ENCODE results near the gene BTNL8.

The BTNL8 gene

DNA sequence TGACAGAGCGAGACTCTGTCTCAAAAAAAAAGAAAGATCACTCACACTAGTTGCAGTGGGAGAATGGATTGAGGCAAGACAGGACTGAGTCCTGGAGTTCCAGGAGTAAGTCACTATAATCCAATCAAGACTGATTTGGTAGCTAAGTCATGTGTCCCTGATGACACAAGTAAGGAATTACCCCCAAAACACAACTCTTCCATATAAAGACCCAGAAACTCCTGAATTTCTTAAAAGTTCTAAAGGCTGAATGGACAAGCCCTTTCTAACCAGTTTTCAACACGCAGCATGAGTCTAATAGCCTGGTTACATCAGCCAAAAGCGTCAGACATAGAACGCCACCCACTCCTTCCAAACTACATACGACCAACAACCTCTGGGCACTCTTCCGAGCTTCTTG lies 40.4 kb upstream of the BTNL8 start:
- TF ChIP-seq ZFX (IDR thresholded peaks at IDR 0.05; ENCODE audit: borderline replicate concordance): no peak
- TF ChIP-seq, protein P1, sequence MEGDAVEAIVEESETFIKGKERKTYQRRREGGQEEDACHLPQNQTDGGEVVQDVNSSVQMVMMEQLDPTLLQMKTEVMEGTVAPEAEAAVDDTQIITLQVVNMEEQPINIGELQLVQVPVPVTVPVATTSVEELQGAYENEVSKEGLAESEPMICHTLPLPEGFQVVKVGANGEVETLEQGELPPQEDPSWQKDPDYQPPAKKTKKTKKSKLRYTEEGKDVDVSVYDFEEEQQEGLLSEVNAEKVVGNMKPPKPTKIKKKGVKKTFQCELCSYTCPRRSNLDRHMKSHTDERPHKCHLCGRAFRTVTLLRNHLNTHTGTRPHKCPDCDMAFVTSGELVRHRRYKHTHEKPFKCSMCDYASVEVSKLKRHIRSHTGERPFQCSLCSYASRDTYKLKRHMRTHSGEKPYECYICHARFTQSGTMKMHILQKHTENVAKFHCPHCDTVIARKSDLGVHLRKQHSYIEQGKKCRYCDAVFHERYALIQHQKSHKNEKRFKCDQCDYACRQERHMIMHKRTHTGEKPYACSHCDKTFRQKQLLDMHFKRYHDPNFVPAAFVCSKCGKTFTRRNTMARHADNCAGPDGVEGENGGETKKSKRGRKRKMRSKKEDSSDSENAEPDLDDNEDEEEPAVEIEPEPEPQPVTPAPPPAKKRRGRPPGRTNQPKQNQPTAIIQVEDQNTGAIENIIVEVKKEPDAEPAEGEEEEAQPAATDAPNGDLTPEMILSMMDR (IDR thresholded peaks at IDR 0.05): no peak
- H3K27ac ChIP-seq: peak overlapping the region; percentile 97; the same call in 1 of the 2 replicates

DNA sequence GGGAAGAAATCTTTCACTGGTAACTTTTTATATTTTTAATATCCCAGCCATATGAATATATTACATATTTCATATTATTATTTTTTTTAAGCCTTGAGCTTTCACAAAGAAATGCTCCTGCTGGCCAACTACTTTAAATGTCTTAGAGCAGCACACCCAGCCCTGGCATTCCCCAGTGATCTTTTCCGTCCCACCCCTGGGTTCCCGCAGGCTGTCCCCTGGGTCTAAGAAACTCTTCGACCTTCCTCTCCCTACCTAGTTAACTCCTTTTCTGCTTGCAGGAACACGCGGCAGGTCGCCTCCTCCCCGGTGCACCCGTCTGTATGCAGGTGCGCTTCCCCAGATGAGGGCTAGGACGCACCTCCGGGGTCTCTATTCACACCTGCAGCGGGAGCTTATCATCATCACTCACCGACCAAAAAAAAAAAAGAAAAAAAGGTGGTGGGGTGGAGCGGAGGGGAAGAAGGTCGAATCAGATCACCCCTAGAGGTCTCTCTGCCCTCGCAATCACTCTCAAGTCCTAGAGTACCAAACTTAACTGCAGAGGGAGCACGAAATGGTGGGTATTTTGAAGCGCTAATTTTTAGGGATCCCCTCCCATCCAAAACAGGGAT lies 38.6 kb upstream of the BTNL8 start:
- H3K27ac ChIP-seq: peak overlapping the region; percentile 97
- TF ChIP-seq, protein P1 (IDR thresholded peaks at IDR 0.05): peak; percentile 35
- TF ChIP-seq ZFX (IDR thresholded peaks at IDR 0.05; ENCODE audit: borderline replicate concordance): no peak

DNA sequence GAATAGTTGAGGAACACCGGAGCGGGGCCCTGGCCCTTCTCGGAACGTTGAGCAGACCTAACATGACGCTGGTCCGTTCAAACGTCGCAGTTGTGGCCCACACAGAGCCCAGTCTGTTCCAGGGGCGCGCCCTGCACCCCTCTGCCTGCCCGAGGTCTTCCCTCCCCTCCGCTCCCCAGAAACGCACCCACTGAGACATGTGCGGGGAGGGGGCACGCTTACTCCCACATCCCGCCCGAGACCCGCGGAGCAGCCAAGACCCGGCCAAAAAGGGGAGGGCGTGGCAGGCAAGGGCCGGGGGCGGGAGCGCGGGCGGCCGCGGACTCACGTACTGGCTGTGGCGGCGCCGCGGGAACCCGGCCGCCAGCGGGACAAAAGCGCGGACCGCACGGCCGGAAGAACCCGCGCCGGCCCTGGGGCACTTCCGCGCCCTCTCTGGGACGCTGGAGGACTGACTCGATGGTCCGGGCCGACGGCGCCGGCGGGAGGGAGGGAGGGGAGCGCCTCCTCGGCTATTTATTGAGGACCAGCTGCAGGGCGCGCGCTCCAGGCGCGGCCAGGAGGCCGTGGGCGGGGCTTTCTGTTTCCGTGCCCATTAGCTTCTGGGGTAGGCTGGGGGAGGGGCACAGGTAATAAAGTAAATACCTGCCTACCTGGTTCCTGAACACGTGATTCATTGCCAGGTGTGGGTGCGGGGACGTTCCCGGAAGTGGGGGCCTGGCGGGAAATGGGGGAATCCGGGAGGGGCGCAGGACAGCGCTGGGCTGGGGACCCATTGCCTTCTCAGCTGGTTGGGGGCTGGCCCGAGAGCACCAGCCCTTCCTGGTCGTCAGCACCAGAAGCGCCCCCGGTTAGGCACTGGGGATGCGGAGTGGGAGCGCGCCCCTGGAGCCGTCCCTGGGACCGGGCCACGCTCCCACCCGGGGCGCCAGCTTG lies 37.8 kb upstream of the BTNL8 start, which contains the start of gene ZFP62:
Gene ZFP62, minus strand, starts transcription at position 390 of the 936 bp plus-strand sequence. Its CDS starts 57 bp downstream, at position 333.
- TF ChIP-seq, protein P1 (IDR thresholded peaks at IDR 0.05): no peak; the same call in 1 of the 2 replicates
- TF ChIP-seq ZFX (IDR thresholded peaks at IDR 0.05; ENCODE audit: borderline replicate concordance): no peak
- peak within 1 kb of the TSS; percentile 97 for H3K27ac ChIP-seq

DNA sequence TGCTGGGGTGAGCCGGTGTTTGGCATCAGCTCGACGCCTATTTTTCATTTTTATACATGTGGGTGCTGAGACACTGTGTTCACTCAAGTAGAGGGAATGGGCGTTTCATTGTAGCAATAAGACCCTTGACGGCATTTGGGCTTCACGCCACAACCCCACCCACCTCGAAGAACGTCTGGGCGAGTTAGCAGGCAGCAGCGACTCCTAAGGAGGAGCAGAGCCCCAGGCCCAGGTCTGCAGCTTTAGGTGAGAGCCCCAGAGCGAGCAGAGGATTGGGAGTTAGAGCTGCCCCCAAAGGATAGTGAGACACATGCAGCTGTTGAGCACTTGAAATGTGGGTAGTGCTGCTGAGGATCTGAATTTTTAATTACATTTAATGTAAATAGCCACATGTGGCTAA lies 36.3 kb upstream of the BTNL8 start:
- no peak for TF ChIP-seq ZFX (IDR thresholded peaks at IDR 0.05; ENCODE audit: borderline replicate concordance)
- TF ChIP-seq, protein P1 (IDR thresholded peaks at IDR 0.05): no peak
- H3K27ac ChIP-seq: peak overlapping the region; percentile 97

DNA sequence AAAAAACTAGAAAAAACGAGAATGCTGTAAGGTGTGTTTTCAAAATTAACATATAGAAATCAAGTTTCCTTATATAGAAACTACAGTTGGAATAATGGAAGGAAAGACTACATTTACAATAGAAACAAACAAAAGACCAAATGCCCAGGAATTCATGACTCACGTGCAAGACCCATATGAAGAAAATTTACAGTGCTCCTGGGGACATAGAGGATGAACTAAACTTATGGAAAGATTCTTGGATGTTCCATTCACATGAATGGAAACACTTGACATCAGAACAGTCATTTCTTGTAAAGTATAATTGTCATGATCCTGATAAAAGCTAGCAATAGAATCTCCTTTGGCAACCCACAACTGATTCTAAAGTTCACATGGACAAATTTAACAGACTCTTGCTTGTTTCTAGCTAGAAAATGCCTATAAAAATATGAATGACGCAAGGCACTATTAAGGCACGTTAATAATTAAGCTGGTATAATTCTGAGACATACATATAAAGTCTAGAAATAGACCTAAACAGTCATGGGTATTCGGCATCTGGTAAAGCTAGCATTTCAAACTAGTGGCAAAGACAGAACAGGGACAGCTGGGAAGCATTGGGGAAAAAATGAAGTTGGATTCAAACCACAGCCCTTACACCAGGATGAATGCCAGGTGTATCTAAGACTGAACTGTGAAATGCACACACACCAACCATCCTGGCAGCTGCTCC lies 32.8 kb upstream of the BTNL8 start:
- no peak for TF ChIP-seq ZFX (IDR thresholded peaks at IDR 0.05; ENCODE audit: borderline replicate concordance)
- TF ChIP-seq, protein P1 (IDR thresholded peaks at IDR 0.05): no peak
- H3K27ac ChIP-seq: peak overlapping the region; percentile 97

DNA sequence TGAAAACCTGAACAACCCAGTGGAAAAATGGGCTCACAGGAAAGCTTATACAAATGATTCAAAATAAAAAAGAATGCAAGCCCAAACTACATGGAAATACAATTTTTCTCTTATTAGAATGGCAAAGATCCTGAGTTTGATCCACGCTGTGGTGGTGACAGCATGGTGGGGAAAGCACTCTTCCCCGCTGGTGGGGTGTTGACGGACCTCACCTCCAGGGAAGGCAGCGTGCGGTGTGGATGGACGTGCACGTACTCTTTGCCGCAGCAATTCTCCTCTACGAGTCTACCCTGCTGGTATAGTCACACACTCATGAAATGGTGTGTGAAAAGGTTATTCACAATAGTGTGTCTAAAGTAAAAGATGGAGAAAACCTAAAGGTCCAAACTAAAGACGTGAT lies 32.0 kb upstream of the BTNL8 start:
- no peak for TF ChIP-seq ZFX (IDR thresholded peaks at IDR 0.05; ENCODE audit: borderline replicate concordance)
- TF ChIP-seq, protein P1 (IDR thresholded peaks at IDR 0.05): no peak
- H3K27ac ChIP-seq: peak overlapping the region; percentile 97

Data from 22Rv1 (cell line).